HG02610 (cell line): ENCODE data around the gene PTCSC3.

Experiments
- ATAC-seq: cut with Tn5 transposase; IDR thresholded peaks from one replicate; pipeline ENCODE4 v1.9.1; 2021; ENCODE audit warnings: mild to moderate bottlenecking, moderate library complexity; ENCODE audit not compliant: unreplicated experiment

The PTCSC3 gene

DNA sequence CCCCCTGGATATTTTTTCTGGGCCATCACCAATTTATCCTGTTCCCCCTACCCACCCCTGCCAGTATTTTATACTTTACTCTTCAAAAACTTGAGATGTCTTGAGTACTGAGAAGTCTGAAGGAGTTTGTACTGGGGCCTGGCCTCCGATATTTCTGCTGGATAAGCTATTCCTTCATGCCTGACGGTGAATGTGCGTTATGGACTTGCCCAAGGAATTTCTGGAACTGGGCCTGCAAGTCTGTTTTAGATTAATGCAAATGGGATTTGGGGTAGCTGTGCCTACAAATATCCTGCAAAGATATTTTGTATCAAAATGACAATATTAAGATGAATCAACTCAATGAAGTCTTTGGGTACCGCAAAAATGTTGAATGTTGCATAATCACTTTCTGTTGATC lies at the start of gene PTCSC3:
Gene PTCSC3, minus strand, starts transcription at position 199 of the 400 bp plus-strand sequence.
- ATAC-seq = no peak

GRCh38 chr14:36226164-36226563 lies 49.6 kb upstream of the PTCSC3 start:
- no peak for ATAC-seq

- ATAC-seq = no peak
These were observed 47.7 kb upstream of the PTCSC3 start for GRCh38 chr14:36224176-36224575.

GRCh38 chr14:36223558-36223957 lies 47.0 kb upstream of the PTCSC3 start:
- no peak for ATAC-seq

DNA sequence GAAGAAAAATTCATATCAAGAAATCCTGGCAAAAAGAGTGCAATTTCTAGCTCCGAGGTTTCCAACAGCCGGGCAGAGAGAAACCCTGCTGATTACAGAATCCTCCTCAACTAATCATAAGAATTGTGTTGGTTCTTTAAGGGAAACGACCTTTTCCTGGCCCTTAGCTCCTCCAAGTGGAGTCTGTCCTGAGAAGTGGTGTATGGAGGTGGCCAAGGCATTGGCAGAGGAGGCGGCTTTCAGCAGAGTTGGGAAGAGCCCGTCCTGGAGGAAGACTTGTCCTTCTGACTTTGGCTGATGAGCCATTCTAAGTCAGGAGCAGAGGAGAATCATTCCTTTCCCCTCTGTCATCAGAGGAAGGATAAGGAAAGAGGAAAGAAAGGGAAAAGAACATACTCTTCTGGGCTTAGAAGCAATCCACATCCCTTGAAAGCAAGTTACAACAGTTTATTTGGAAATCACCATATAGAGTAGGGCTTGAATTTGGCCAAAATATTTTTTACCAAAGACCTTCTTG lies 46.5 kb upstream of the PTCSC3 start:
- no peak for ATAC-seq

DNA sequence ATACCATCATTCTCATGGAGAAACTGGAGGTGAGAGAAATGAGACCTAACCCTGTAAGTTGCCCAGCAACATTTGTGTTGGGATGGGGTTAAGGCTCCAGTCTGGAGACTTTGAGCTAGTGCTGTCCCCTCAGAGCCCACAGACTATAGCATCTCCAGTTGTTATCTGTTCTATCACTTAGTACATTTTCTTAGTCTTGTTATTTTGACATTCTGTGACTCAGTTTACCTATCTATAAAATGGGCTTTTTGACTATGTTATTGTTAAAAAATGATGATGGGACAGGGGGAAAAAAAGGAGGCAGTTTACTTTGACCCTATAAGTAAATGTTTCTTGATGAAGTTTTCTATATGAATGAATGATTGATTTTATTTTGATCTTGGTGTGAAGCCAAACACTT lies 45.8 kb upstream of the PTCSC3 start:
- no peak for ATAC-seq

GRCh38 chr14:36221112-36221511 lies 44.6 kb upstream of the PTCSC3 start:
- no peak for ATAC-seq

DNA sequence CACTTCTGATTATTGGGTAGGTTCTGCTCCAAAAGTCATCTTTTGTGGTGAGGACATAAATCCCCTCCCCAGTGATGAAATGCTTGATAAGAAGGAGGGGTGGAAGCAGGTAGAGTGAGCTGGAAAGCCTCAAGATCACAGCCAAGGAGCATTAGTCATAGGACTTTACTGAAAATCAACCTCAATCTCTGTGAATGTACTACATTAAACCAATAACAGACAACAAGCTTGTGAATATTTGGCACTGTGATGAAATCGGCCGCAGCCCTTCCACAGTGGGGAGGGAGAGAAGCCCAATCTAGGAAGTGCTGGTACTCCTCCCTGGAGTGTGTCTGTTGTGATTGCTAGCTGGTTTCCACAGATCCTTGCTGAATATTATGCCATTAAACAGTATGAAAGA lies 41.2 kb upstream of the PTCSC3 start:
- ATAC-seq = no peak

DNA sequence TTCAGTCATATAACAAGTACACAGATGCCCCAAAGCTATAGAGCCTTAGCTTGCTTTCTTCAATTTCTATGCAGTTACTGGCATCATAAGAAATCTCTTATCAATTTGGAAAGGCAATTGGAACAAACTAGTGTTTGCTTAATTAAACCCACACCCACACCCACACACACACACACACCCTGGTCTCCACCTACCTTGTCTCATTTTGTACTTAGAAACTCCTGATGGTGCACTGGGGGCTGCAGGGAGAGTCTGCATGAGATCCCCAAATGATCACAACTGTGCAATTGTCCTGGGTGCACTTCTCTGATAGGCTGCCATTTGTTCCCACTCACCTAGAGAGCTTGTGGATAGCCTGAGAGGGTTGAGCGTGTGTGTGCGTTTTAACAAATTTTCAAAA lies 40.5 kb upstream of the PTCSC3 start:
- no peak for ATAC-seq

- ATAC-seq = no peak
These were observed 38.7 kb upstream of the PTCSC3 start for GRCh38 chr14:36215217-36215598.

GRCh38 chr14:36214476-36215216 lies 38.1 kb upstream of the PTCSC3 start:
- ATAC-seq = no peak

- ATAC-seq = no peak
These were observed 36.5 kb upstream of the PTCSC3 start for GRCh38 chr14:36212987-36213386.

DNA sequence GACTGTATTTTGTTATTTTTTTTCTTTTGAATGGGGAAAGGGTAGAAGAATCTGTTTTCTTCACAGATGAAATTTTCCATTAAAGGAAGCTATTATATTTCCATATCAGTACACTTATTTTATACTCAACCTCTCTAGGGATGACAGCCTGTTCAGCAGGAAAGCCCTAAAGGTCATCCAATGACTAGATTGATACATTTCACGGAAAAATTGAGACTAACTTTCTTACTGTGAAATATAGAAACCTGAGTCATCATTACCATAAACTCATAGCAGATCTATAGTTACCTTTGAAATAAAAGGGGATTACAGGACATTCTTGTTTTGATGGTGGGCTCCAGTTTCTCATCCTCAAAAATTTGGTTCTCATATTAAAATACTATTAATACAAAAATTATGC lies 36.1 kb upstream of the PTCSC3 start:
- ATAC-seq = no peak

- no peak for ATAC-seq
These were observed 32.3 kb upstream of the PTCSC3 start for GRCh38 chr14:36208690-36209278.

- no peak for ATAC-seq
These were observed 31.0 kb upstream of the PTCSC3 start for GRCh38 chr14:36207500-36207899.

- no peak for ATAC-seq
These were observed 28.0 kb upstream of the PTCSC3 start for GRCh38 chr14:36204461-36205073.

DNA sequence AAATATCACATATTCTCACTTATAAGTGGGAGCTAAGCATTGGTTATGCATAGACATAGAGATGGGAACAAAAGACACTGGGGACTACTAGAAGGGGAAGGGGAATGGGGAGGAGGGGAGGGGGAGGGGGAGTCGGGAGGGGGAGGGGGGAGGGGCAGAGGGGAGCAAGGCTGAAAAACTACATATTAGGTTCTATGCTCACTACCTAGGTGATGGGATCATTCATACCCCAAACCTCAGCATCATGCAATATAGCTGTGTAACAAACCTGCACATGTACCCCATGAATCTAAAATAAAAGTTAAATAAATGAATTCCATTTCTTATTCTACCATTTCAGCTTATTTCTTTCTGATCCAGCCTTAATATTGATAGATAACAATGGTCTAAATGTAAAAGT lies 21.9 kb upstream of the PTCSC3 start:
- no peak for ATAC-seq

DNA sequence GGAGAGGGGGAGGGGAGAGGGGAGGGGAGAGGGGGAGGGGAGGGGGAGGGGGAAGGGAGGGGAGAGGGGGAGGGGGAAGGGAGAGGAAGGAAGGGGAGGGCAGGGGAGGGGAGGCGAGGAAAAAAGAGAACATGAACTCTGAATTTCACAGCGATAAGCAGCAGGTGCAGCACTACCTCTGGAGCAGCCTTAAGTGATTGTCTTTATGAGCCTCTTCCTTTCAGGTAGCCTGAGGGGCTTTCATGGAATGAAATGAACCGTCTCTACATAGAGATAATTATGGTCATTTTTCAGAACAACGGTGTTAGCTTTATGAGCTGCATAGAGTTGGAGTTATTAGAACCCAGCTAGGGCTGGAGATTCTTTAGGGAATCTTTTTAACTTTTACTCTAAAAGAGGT lies 18.1 kb upstream of the PTCSC3 start:
- ATAC-seq = no peak

- no peak for ATAC-seq
These were observed 16.0 kb upstream of the PTCSC3 start for GRCh38 chr14:36192530-36192929.

GRCh38 chr14:36183402-36183801 lies 6.9 kb upstream of the PTCSC3 start:
- no peak for ATAC-seq

DNA sequence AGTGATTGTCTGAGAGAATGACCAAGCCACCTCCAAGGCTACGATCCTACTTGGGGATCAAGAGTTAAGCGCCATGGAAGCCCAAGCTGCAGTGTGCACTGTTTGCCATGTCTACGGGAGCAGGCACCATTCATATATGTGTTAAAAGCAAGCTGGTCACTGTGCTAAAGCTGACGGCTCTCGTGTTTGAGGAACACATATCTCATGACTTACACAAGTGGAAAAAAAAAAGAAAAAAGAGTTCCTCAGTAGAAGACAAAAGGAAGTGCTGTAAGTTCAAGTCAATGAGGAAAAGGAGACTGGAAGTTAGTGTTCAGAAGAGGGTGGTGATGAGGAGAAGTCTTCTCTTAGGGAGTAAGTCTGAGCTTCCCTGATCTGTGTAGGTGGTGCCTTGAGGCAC lies 4.9 kb upstream of the PTCSC3 start:
- no peak for ATAC-seq

GRCh38 chr14:36177489-36177888 lies 967 bp upstream of the PTCSC3 start:
- ATAC-seq = no peak
